GM23338 (cell line): Measurements from ENCODE around the gene HDAC1. TPM values are rescaled to one million over a fixed set of nuclear protein-coding genes. Genes with fewer than 3 reads are reported as not detected.

Source experiments
- ATAC-seq: fragments of 200-7000 bp; cut with Tn5 transposase; 3 replicates; pipeline ENCODE4 v1.9.1; 2020
- DNase-seq: peaks from one replicate; pipeline ENCODE4 v3.0.0-alpha.2; 2015; ENCODE audit warnings: low spot score
- H2AFZ ChIP-seq: fragments of 200-600 bp; sonication (generic); 2 replicates; pipeline ENCODE4 v1.8.0; 2016; ENCODE audit warnings: antibody characterized with exemption, mild to moderate bottlenecking, moderate library complexity
- H3F3A ChIP-seq: fragments of 200-600 bp; sonication (generic); replicated peaks from 2 replicates; pipeline ENCODE4 v1.8.0; 2017; ENCODE audit warnings: antibody characterized with exemption, mixed run types, low read depth
- H3K27ac ChIP-seq: fragments of 200-600 bp; sonication (generic); 2 replicates; pipeline ENCODE4 v1.6.1; 2016; ENCODE audit warnings: low read depth
- H3K27me3 ChIP-seq: fragments of 200-600 bp; sonication (generic); 2 replicates; pipeline ENCODE4 v1.8.0; 2016; ENCODE audit warnings: mild to moderate bottlenecking, mixed run types, moderate library complexity; ENCODE audit not compliant: insufficient read depth
- H3K36me3 ChIP-seq: fragments of 200-600 bp; sonication (generic); 2 replicates; pipeline ENCODE4 v1.8.0; 2016; ENCODE audit warnings: mild to moderate bottlenecking; ENCODE audit not compliant: insufficient read depth
- H3K4me1 ChIP-seq: fragments of 200-600 bp; sonication (generic); 2 replicates; pipeline ENCODE4 v1.8.0; 2016; ENCODE audit warnings: mild to moderate bottlenecking, moderate library complexity; ENCODE audit not compliant: insufficient read depth
- H3K4me2 ChIP-seq: fragments of 200-600 bp; sonication (generic); 2 replicates; pipeline ENCODE4 v1.7.1; 2017; ENCODE audit warnings: mixed run types
- H3K4me3 ChIP-seq: fragments of 200-600 bp; sonication (generic); 2 replicates; pipeline ENCODE4 v1.6.1; 2016; ENCODE audit warnings: mixed run types
- H3K79me2 ChIP-seq: fragments of 200-600 bp; sonication (generic); replicated peaks from 2 replicates; pipeline ENCODE4 v1.8.0; 2017; ENCODE audit warnings: mild to moderate bottlenecking; ENCODE audit not compliant: insufficient read depth
- H3K9me2 ChIP-seq: fragments of 200-600 bp; sonication (generic); 2 replicates; pipeline ENCODE4 v1.8.0; 2017; ENCODE audit not compliant: insufficient read depth
- H4K20me1 ChIP-seq: fragments of 200-600 bp; sonication (generic); replicated peaks from 2 replicates; pipeline ENCODE4 v1.8.0; 2017; ENCODE audit warnings: mild to moderate bottlenecking; ENCODE audit not compliant: insufficient read depth
- H3K27ac Mint-ChIP-seq: 2 replicates; pipeline ENCODE4 v1.8.0; 2020; ENCODE audit warnings: inconsistent platforms, mild to moderate bottlenecking, moderate library complexity, mixed read lengths
- H3K27me3 Mint-ChIP-seq: 3 replicates; pipeline ENCODE4 v1.8.0; 2022; ENCODE audit warnings: low read depth, mild to moderate bottlenecking, moderate library complexity, mixed read lengths, inconsistent platforms; ENCODE audit not compliant: insufficient read depth, poor library complexity
- H3K36me3 Mint-ChIP-seq: 3 replicates; pipeline ENCODE4 v1.8.0; 2021; ENCODE audit warnings: low read depth, mild to moderate bottlenecking, inconsistent platforms, moderate library complexity, mixed read lengths
- H3K4me1 Mint-ChIP-seq: 3 replicates; pipeline ENCODE4 v1.8.0; 2020; ENCODE audit warnings: mild to moderate bottlenecking, inconsistent platforms, mixed read lengths
- H3K4me3 Mint-ChIP-seq: 3 replicates; pipeline ENCODE4 v1.8.0; 2021; ENCODE audit warnings: moderate library complexity, mild to moderate bottlenecking, inconsistent platforms, mixed read lengths
- H3K9me3 Mint-ChIP-seq: 3 replicates; pipeline ENCODE4 v1.8.0; 2020; ENCODE audit warnings: moderate library complexity, mild to moderate bottlenecking, inconsistent platforms, mixed read lengths
- EZH2 ChIP-seq: fragments of 200-600 bp; sonication (generic); IDR thresholded peaks from one replicate; pipeline ENCODE4 v1.8.0; 2017; ENCODE audit warnings: antibody characterized with exemption, mild to moderate bottlenecking, low read depth; ENCODE audit not compliant: unreplicated experiment
- EZH2phosphoT487 ChIP-seq: fragments of 200-600 bp; sonication (generic); IDR thresholded peaks from one replicate; pipeline ENCODE4 v1.8.1; 2018; ENCODE audit warnings: antibody characterized with exemption; ENCODE audit not compliant: unreplicated experiment
- JUNB ChIP-seq: IDR thresholded peaks from one replicate; pipeline ENCODE4 v1.6.1; 2016; ENCODE audit warnings: antibody characterized with exemption; ENCODE audit not compliant: unreplicated experiment
- NANOG ChIP-seq: IDR thresholded peaks from 2 replicates; pipeline ENCODE4 v1.6.1; 2016; ENCODE audit warnings: antibody characterized with exemption, borderline replicate concordance
- POLR2AphosphoS5 ChIP-seq: IDR thresholded peaks from 2 replicates; pipeline ENCODE4 v1.6.1; 2016; ENCODE audit warnings: antibody characterized with exemption, low read depth
- STAT1 ChIP-seq: IDR thresholded peaks from one replicate; pipeline ENCODE4 v1.6.1; 2016; ENCODE audit warnings: antibody characterized with exemption; ENCODE audit not compliant: unreplicated experiment
- ZNF114 ChIP-seq: fragments of 250-450 bp; sonication (Bioruptor Pico); IDR thresholded peaks from 2 replicates; pipeline ENCODE4 v1.5.0; 2020; ENCODE audit warnings: mild to moderate bottlenecking, moderate library complexity
- ZNF462 ChIP-seq: fragments of 250-450 bp; sonication (Bioruptor Pico); IDR thresholded peaks from 2 replicates; pipeline ENCODE4 v1.5.0; 2020; ENCODE audit warnings: mild to moderate bottlenecking, moderate library complexity
- polyA plus RNA-seq: library from polyadenylated mRNA; unstranded; fragments of >200 nt; fragmentation: Nextera tagmentation; extraction: Ambion mirVana; gene quantifications from 2 replicates; pipeline ENCODE4 v1.2.1, GENCODE V29; 2016
- total RNA-seq: library from RNA; depleted of rRNA; stranded (reverse); fragments of >200 nt; shearing (Covaris generic); gene quantifications from 2 replicates; pipeline ENCODE4 v1.2.3, GENCODE V29; 2014

The HDAC1 gene
- total and polyA plus RNA-seq, 2 experiments from 2014 or later = 82.6 to 104 TPM

GRCh38 chr1:32332290-32333079, 40.6 kb downstream of the HDAC1 start (continued):
- TF ChIP-seq ZNF462 (CRISPR knock-in tag) = no peak
- no peak for TF ChIP-seq ZNF114 (CRISPR knock-in tag)
- TF ChIP-seq JUNB = no peak
- TF ChIP-seq STAT1 = no peak
- TF ChIP-seq POLR2AphosphoS5 = no peak; the same call in none of the 2 replicates
- no peak for TF ChIP-seq NANOG

- H3K27me3 Mint-ChIP-seq = peaks cover 44% of the 10 kb centered on the region
- Histone ChIP-seq H3K36me3 (no peaks in the 10 kb centered on the region; the same call in none of the 2 replicates), H3K27me3 (peaks cover 7% of the 10 kb centered on the region; the same call in 1 of the 2 replicates), H3K4me3 (peak overlapping the region; percentile 95; the same call in 1 of the 2 replicates), H3K79me2 (peaks cover 18% of the 10 kb centered on the region), H3F3A (peaks cover 32% of the 10 kb centered on the region), H3K9me2 (no peaks in the 10 kb centered on the region), H2AFZ (no peak overlapping the region), H4K20me1 (peaks cover 36% of the 10 kb centered on the region), H3K4me1 (peaks cover 34% of the 10 kb centered on the region), H3K27ac (peak overlapping the region; percentile 50), H3K4me2 (peak overlapping the region; percentile 98)
- DNase-seq (no peak), ATAC-seq (no peak)
- peak overlapping the region; percentile 96 for H3K4me3 Mint-ChIP-seq
- H3K4me1 Mint-ChIP-seq = peaks cover 42% of the 10 kb centered on the region
- peak overlapping the region; percentile 46 for H3K27ac Mint-ChIP-seq
- peaks cover 5% of the 10 kb centered on the region; the same call in 2 of the 3 replicates for H3K9me3 Mint-ChIP-seq
- peaks cover 64% of the 10 kb centered on the region for H3K36me3 Mint-ChIP-seq
- TF ChIP-seq EZH2 = no peak
- TF ChIP-seq POLR2AphosphoS5 = peak; percentile 3; the same call in 1 of the 2 replicates
- TF ChIP-seq EZH2phosphoT487 = no peak
Observed at GRCh38 chr1:32333251-32333963, 41.5 kb downstream of the HDAC1 start.
